WTC11 (cell line): ENCODE measurements around the gene SUGP2. TPM values are rescaled to one million over a fixed set of nuclear protein-coding genes. Genes with fewer than 3 reads are reported as not detected.

Experiments used
- ATAC-seq: fragments of 200-7000 bp; cut with Tn5 transposase; 2 replicates; pipeline ENCODE4 v1.10.0; 2021; ENCODE audit warnings: mild to moderate bottlenecking, moderate library complexity
- CTCF ChIA-PET: fragments of 300-600 bp; sonication (Branson Sonifier 250); formaldehyde crosslinking; loops from one replicate; lab custom pipeline; 2021; ENCODE audit warnings: antibody characterized with exemption; lab: Charles Lee
- POLR2A ChIA-PET: fragments of 350-600 bp; sonication (Branson Sonifier 250); formaldehyde crosslinking; loops from one replicate; lab custom pipeline; 2021; ENCODE audit warnings: antibody characterized with exemption; lab: Charles Lee
- DNase-seq: peaks from one replicate; pipeline ENCODE4 v3.0.0; 2021; ENCODE audit warnings: low spot score
- H3K27ac Mint-ChIP-seq: 2 replicates; pipeline ENCODE4 v1.8.0; 2021; ENCODE audit warnings: mixed read lengths
- H3K27me3 Mint-ChIP-seq: 2 replicates; pipeline ENCODE4 v1.8.0; 2021; ENCODE audit warnings: low read depth, mild to moderate bottlenecking, moderate library complexity, mixed read lengths
- H3K36me3 Mint-ChIP-seq: 2 replicates; pipeline ENCODE4 v1.8.0; 2021; ENCODE audit warnings: mixed read lengths
- H3K4me1 Mint-ChIP-seq: 2 replicates; pipeline ENCODE4 v1.8.0; 2022; ENCODE audit warnings: mixed read lengths
- H3K4me3 Mint-ChIP-seq: 2 replicates; pipeline ENCODE4 v1.8.0; 2021; ENCODE audit warnings: mild to moderate bottlenecking, moderate library complexity, mixed read lengths
- H3K9me3 Mint-ChIP-seq: 2 replicates; pipeline ENCODE4 v1.8.0; 2021; ENCODE audit warnings: mixed read lengths
- ATF2 ChIP-seq: sonication (generic); formaldehyde crosslinking; IDR thresholded peaks from 2 replicates; pipeline ENCODE4 v1.8.1; 2022; ENCODE audit warnings: low read depth, missing genetic modification reagents, borderline replicate concordance
- ATF6 ChIP-seq: sonication (generic); formaldehyde crosslinking; IDR thresholded peaks from 2 replicates; pipeline ENCODE4 v1.8.1; 2023; ENCODE audit warnings: mild to moderate bottlenecking, missing genetic modification reagents
- CTCF ChIP-seq: fragments of 200-600 bp; IDR thresholded peaks from 2 replicates; pipeline ENCODE4 v1.8.0; 2022; ENCODE audit warnings: antibody characterized with exemption
- EMX1 ChIP-seq: fragments of 250-450 bp; sonication (Bioruptor Pico); IDR thresholded peaks from 2 replicates; pipeline ENCODE4 v1.8.0; 2021; ENCODE audit warnings: mild to moderate bottlenecking
- FOXJ3 ChIP-seq: sonication (generic); formaldehyde crosslinking; IDR thresholded peaks from 2 replicates; pipeline ENCODE4 v1.9.0; 2021; ENCODE audit warnings: missing genetic modification reagents, mild to moderate bottlenecking, borderline replicate concordance
- FOXK1 ChIP-seq: sonication (generic); formaldehyde crosslinking; IDR thresholded peaks from 2 replicates; pipeline ENCODE4 v1.8.0; 2022; ENCODE audit warnings: mild to moderate bottlenecking, moderate library complexity, missing genetic modification reagents
- GTF2I ChIP-seq: fragments of 250-450 bp; sonication (Bioruptor Pico); conservative IDR thresholded peaks from 2 replicates; pipeline ENCODE4 v1.4.0; 2021; ENCODE audit warnings: mild to moderate bottlenecking
- IRF2 ChIP-seq: sonication (generic); formaldehyde crosslinking; IDR thresholded peaks from 2 replicates; pipeline ENCODE4 v1.8.0; 2022; ENCODE audit warnings: low read depth, missing genetic modification reagents, borderline replicate concordance
- STAT6 ChIP-seq: sonication (generic); formaldehyde crosslinking; conservative IDR thresholded peaks from 2 replicates; pipeline ENCODE4 v1.8.1; 2023; ENCODE audit warnings: mild to moderate bottlenecking, low read depth, missing genetic modification reagents, moderate library complexity
- ZBTB43 ChIP-seq: sonication (generic); formaldehyde crosslinking; IDR thresholded peaks from 2 replicates; pipeline ENCODE4 v1.8.1; 2023; ENCODE audit warnings: mild to moderate bottlenecking, missing genetic modification reagents
- ZNF532 ChIP-seq: fragments of 250-450 bp; sonication (Bioruptor Pico); IDR thresholded peaks from 2 replicates; pipeline ENCODE4 v1.9.0; 2021; ENCODE audit warnings: mild to moderate bottlenecking, borderline replicate concordance
- ZNF671 ChIP-seq: fragments of 250-450 bp; sonication (Bioruptor Pico); IDR thresholded peaks from 2 replicates; pipeline ENCODE4 v1.8.0; 2021; ENCODE audit warnings: mild to moderate bottlenecking
- total RNA-seq: library from RNA; stranded (reverse); gene quantifications from 3 replicates; pipeline ENCODE4 v1.2.3, GENCODE V29; 2021

Gene SUGP2
- total RNA-seq, 1 experiment from 2014 or later = 160 TPM

GRCh38 chr19:19051478-19052213, 18.3 kb upstream of the SUGP2 start (continued):
- no peak for TF ChIP-seq ZNF532 (CRISPR knock-in tag)

- no peak for TF ChIP-seq FOXK1 (CRISPR knock-in tag)
- TF ChIP-seq CTCF = no peak
- TF ChIP-seq GTF2I = no peak
- TF ChIP-seq ATF2 (CRISPR knock-in tag) = no peak
- TF ChIP-seq FOXJ3 (CRISPR knock-in tag) = no peak
- no peak for TF ChIP-seq ZBTB43 (CRISPR knock-in tag)
- TF ChIP-seq ZNF671 (CRISPR knock-in tag) = no peak
- TF ChIP-seq STAT6 (CRISPR knock-in tag) = no peak
- no peak for TF ChIP-seq EMX1 (CRISPR knock-in tag)
- TF ChIP-seq IRF2 = no peak
- TF ChIP-seq ATF6 = no peak
- ChIA-PET CTCF (interaction anchor here (1.1 to 4.5 kb wide), 5 partner anchors 55 to 95 kb away, joined by 4 to 18 read pairs (median 5); no protein-coding TSS in a partner anchor), POLR2A (no interaction called here)
- DNase-seq (no peak), ATAC-seq (no peak)
- H3K9me3 Mint-ChIP-seq = no peaks in the 10 kb centered on the region
- no peaks in the 10 kb centered on the region for H3K27me3 Mint-ChIP-seq
- no peak overlapping the region for H3K27ac Mint-ChIP-seq
- H3K4me1 Mint-ChIP-seq = no peaks in the 10 kb centered on the region
- H3K4me3 Mint-ChIP-seq = no peak overlapping the region
- peaks cover 47% of the 10 kb centered on the region for H3K36me3 Mint-ChIP-seq
These were observed 17.4 kb upstream of the SUGP2 start for GRCh38 chr19:19050731-19051130.
